ENCODE results near the gene PIEZO1.

DNA sequence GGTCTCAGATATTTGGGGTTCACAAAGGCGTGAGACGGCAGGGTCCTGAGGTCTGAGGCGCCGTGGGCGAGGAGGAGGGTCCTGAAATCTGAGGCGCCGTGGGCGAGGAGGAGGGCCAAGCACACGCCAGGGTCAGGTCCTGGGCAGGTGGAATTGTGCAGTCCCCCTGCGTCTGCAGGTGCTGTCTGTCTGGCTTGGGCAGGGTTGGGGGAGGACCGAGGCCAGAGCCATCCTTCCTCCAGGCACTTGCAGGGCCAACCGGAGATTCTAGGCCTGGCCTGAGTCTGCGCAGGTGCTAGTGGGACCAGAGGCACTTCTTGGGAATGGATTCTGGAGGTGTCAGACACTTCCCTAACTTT lies 29.1 kb upstream of the PIEZO1 start:
- TF ChIP-seq, protein P1, sequence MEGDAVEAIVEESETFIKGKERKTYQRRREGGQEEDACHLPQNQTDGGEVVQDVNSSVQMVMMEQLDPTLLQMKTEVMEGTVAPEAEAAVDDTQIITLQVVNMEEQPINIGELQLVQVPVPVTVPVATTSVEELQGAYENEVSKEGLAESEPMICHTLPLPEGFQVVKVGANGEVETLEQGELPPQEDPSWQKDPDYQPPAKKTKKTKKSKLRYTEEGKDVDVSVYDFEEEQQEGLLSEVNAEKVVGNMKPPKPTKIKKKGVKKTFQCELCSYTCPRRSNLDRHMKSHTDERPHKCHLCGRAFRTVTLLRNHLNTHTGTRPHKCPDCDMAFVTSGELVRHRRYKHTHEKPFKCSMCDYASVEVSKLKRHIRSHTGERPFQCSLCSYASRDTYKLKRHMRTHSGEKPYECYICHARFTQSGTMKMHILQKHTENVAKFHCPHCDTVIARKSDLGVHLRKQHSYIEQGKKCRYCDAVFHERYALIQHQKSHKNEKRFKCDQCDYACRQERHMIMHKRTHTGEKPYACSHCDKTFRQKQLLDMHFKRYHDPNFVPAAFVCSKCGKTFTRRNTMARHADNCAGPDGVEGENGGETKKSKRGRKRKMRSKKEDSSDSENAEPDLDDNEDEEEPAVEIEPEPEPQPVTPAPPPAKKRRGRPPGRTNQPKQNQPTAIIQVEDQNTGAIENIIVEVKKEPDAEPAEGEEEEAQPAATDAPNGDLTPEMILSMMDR (IDR thresholded peaks at IDR 0.05; ENCODE audit: insufficient read depth, low read depth, low read length), result no peak
- no peak for TF ChIP-seq EZH2 (IDR thresholded peaks at IDR 0.05; ENCODE audit: insufficient read depth, low read length)

Data from astrocyte (in vitro differentiated cells and primary cell).